Thyroid gland (tissue), 4 donors: ENCODE measurements around the gene LPP. TPM values are rescaled to one million over a fixed set of nuclear protein-coding genes. Genes with fewer than 3 reads are reported as not detected.

Source experiments
- DNase-seq, 2 donors: peaks; one replicate each; pipeline ENCODE4 v3.0.0-alpha.2; 2019
- H3K27ac ChIP-seq, 3 donors: fragments of 200-600 bp; sonication (generic); 1 replicate in 2 of 3; 2 replicates in 1 of 3; pipeline ENCODE4 v1.5.1; 2016 to 2019; ENCODE audit warnings: mild to moderate bottlenecking in 1 of 3, moderate library complexity in 1 of 3
- H3K27me3 ChIP-seq: fragments of 200-600 bp; sonication (generic); one replicate; pipeline ENCODE4 v1.5.1; 2019
- H3K36me3 ChIP-seq, 2 donors: fragments of 200-600 bp; sonication (generic); one replicate each; pipeline ENCODE4 v1.5.1; 2016 to 2019
- H3K4me1 ChIP-seq, 2 donors: fragments of 200-600 bp; sonication (generic); one replicate each; pipeline ENCODE4 v1.5.1; 2017 to 2019
- H3K4me3 ChIP-seq, 3 donors: fragments of 200-600 bp; sonication (generic); replicated peaks in 1 of 3; 1 replicate in 2 of 3; 2 replicates in 1 of 3; pipeline ENCODE4 v1.5.1; 2016; ENCODE audit warnings: mild to moderate bottlenecking in 1 of 3
- H3K9me3 ChIP-seq: fragments of 200-600 bp; sonication (generic); one replicate; pipeline ENCODE4 v1.5.1; 2017
- POLR2A ChIP-seq, 2 donors: fragments of 450-650 bp; IDR thresholded peaks; one replicate each; pipeline ENCODE4 v1.6.1; 2017; ENCODE audit warnings: antibody characterized with exemption in 2 of 2, mild to moderate bottlenecking in 2 of 2, moderate library complexity in 1 of 2
- WGBS, 2 donors: methylation state at CpG; one replicate each; pipeline ENCODE4 v1.1.5; 2017; 5-methylcytosine and 5-hydroxymethylcytosine counted together
- intact Hi-C: fragments of 100-400 bp; cut with DNase I; formaldehyde crosslinking; loops from one replicate; pipeline ENCODE4 v1.15.1; 2023
- total RNA-seq, 4 donors: library from RNA; depleted of rRNA; stranded (reverse); fragments of >200 nt; gene quantifications; one replicate each; pipeline ENCODE4 v1.2.3, GENCODE V29; 2016
- TF ChIP-seq, protein P1 (sequence below), 6 experiments: fragments of 200-600 bp in 3 of 6; fragments of 450-650 bp in 3 of 6; sonication (generic) in 3 of 6; IDR thresholded peaks; one replicate each; pipeline ENCODE4 v1.5.1; 2016 to 2019; ENCODE audit warnings: antibody characterized with exemption in 6 of 6, mild to moderate bottlenecking in 2 of 6, inconsistent platforms in 1 of 6, moderate library complexity in 1 of 6

LPP gene
- total RNA-seq, 4 donors from 2014 or later, result 79.0 to 141 (median 82.8) TPM

DNA sequence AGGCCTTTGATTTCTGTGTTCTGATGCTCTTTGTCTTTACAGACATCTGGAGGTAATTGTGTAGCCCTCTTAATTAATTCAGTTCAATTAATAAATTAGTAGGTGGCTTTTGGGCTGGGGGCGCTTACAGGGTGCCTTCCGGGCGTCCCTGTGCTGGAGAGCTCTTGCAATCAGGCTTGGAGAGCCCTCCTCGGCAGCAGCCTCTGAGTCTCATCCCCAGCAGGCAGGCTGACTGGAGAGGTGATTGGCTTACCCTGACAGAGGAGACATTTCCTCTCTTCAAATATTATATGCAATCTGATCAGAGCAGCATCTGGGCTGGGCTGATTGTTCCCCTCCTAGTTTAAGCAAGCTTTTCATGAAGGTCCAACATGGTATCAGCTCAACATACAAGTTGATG, 250.7 kb downstream of the LPP start:
- TF ChIP-seq, protein P1, sequence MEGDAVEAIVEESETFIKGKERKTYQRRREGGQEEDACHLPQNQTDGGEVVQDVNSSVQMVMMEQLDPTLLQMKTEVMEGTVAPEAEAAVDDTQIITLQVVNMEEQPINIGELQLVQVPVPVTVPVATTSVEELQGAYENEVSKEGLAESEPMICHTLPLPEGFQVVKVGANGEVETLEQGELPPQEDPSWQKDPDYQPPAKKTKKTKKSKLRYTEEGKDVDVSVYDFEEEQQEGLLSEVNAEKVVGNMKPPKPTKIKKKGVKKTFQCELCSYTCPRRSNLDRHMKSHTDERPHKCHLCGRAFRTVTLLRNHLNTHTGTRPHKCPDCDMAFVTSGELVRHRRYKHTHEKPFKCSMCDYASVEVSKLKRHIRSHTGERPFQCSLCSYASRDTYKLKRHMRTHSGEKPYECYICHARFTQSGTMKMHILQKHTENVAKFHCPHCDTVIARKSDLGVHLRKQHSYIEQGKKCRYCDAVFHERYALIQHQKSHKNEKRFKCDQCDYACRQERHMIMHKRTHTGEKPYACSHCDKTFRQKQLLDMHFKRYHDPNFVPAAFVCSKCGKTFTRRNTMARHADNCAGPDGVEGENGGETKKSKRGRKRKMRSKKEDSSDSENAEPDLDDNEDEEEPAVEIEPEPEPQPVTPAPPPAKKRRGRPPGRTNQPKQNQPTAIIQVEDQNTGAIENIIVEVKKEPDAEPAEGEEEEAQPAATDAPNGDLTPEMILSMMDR (IDR thresholded peaks at IDR 0.05), result no peak
- no peak for TF ChIP-seq POLR2A (IDR thresholded peaks at IDR 0.05)
- Histone ChIP-seq H3K9me3 (no peaks in the 10 kb centered on the region), H3K4me3 (no peak overlapping the region), H3K36me3 (no peaks in the 10 kb centered on the region), H3K27ac (no peak overlapping the region), H3K4me1 (no peaks in the 10 kb centered on the region), H3K27me3 (no peaks in the 10 kb centered on the region)
- WGBS, 2 donors, result 94 to 100% methylated on average over 4 of the region's 4 CpGs
- intact Hi-C loops, result no loop called here
- no peak for DNase-seq

DNA sequence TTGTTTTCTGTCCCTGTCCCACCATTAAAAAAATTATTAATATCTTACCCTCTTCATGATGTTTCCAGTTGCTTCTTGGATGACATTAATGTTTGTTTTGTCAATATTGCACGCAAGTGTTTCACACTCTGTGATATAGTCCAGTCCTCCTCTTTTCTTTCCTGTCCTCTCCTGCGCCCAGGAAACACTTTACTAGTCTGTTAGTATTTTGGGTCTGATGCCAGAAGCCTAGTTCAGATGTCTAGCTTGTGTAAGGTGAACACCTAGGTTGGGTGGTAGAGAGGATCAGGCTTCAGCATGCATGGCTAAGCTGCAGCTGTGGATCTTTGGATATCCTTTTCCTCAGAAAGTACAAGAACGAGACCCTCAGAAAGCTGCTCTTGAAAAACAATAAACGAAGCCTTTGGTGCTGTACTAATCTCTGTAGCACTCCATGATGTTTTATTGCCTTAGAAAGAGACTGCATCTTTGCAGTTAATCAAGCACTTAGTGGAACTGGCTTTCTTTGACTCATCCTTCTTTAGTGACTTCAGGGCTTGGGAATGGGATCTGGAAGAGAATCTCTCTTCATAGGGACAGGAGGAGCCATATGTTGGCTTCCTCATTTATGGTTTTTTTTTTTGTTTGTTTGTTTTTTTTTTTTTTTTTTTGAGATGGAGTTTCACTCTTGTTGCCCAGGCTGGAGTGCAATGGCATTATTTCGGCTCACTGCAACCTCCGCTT, 253.4 kb downstream of the LPP start:
- H3K27ac ChIP-seq, result no peak overlapping the region
- H3K27me3 ChIP-seq, result no peaks in the 10 kb centered on the region
- H3K4me3 ChIP-seq, result no peak overlapping the region
- no peak for DNase-seq
- intact Hi-C loops, result no loop called here
- 72 to 81% methylated on average over 6 of the region's 6 CpGs for WGBS, 2 donors
- no peaks in the 10 kb centered on the region for H3K36me3 ChIP-seq
- no peaks in the 10 kb centered on the region for H3K4me1 ChIP-seq
- no peak for TF ChIP-seq POLR2A (IDR thresholded peaks at IDR 0.05)
- TF ChIP-seq, protein P1 (IDR thresholded peaks at IDR 0.05), result no peak
- H3K9me3 ChIP-seq, result no peaks in the 10 kb centered on the region

DNA sequence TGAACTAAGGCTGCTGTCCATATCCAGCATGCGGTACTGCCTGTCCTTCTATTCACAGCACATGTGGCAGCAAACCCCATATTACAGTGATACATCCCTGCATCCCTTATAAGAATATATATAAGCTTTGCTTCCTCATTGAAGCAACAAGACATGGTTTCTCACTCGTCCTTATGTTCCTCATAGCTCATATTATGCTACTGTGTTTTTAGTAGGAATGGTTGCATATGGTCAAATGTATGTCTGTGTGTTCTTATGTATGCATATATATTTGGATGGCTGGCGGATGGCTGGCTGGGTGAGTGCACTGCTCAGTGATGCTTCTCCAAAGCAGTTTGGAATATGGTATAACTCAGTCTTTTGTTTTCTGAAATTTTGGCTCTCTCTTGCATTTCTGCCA, 254.9 kb downstream of the LPP start:
- Histone ChIP-seq H3K36me3 (no peaks in the 10 kb centered on the region), H3K4me3 (no peak overlapping the region), H3K9me3 (no peaks in the 10 kb centered on the region), H3K27ac (no peak overlapping the region), H3K27me3 (no peaks in the 10 kb centered on the region), H3K4me1 (no peaks in the 10 kb centered on the region)
- intact Hi-C loops, result no loop called here
- no peak for DNase-seq
- WGBS, 2 donors, result 93 to 96% methylated on average over 3 of the region's 3 CpGs
- TF ChIP-seq, protein P1 (IDR thresholded peaks at IDR 0.05), result no peak
- TF ChIP-seq POLR2A (IDR thresholded peaks at IDR 0.05), result no peak

DNA sequence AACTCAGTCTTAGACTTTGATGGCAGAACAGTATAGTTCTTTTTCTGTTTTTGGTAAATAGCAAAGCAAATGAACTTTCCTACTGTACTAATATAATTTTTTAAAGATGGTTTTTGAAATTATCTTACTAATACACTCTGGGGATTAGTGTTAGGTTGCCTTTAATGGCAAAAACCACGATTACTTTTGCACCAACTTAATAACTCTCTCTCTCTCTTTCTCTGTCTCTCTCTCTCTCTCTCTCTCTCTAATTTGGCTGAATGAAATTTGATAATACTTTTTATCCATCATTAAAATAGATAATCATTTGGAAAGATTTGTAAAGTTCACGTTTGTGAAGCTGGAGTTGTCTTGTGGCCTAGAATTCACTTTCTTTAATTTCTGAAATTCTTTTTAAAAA, 257.8 kb downstream of the LPP start:
- TF ChIP-seq POLR2A (IDR thresholded peaks at IDR 0.05), result no peak
- TF ChIP-seq, protein P1 (IDR thresholded peaks at IDR 0.05), result no peak
- H3K4me1 ChIP-seq, result no peaks in the 10 kb centered on the region
- no peak for DNase-seq
- H3K9me3 ChIP-seq, result no peaks in the 10 kb centered on the region
- H3K4me3 ChIP-seq, result no peak overlapping the region
- intact Hi-C loops, result no loop called here
- no peaks in the 10 kb centered on the region for H3K36me3 ChIP-seq
- 92 to 95% methylated on average over 2 of the region's 2 CpGs for WGBS, 2 donors
- no peaks in the 10 kb centered on the region for H3K27me3 ChIP-seq
- H3K27ac ChIP-seq, result no peak overlapping the region

DNA sequence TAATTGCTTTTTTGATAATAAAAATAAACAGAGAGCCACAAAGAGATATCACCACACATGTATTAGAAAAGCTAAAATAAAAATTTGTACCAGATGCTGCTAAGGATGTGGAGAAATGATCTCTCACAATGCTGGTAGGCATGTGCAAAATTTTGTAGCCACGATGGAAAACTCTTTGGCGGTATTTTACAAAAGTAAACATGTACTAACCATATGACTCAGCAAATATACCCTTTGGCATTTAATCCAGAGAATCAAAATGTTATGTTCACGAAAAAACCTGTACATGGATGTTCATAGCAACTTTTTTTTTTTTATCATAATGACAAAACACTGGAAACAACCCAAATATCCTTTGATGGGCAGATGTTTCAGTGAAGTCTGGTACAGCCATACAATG, 261.2 kb downstream of the LPP start:
- Histone ChIP-seq H3K27ac (no peak overlapping the region), H3K9me3 (no peaks in the 10 kb centered on the region), H3K36me3 (no peaks in the 10 kb centered on the region), H3K4me3 (no peak overlapping the region), H3K27me3 (no peaks in the 10 kb centered on the region), H3K4me1 (no peaks in the 10 kb centered on the region)
- DNase-seq, result no peak
- intact Hi-C loops, result no loop called here
- no peak for TF ChIP-seq POLR2A (IDR thresholded peaks at IDR 0.05)
- TF ChIP-seq, protein P1 (IDR thresholded peaks at IDR 0.05), result no peak
- WGBS, 2 donors, result 79 to 90% methylated on average over 3 of the region's 3 CpGs
